Transverse colon (tissue), 4 donors: ENCODE results near the gene C1QC. TPM values are rescaled to one million over a fixed set of nuclear protein-coding genes. Genes with fewer than 3 reads are reported as not detected.

Experiments used
- DNase-seq: peaks from one replicate; pipeline ENCODE4 v3.0.0-alpha.2; 2019
- H3K27ac ChIP-seq, 4 donors: fragments of 200-600 bp; sonication (generic); 2 replicates each; pipeline ENCODE4 v1.5.1; 2016 to 2018; ENCODE audit warnings: inconsistent platforms in 4 of 4
- H3K27me3 ChIP-seq: fragments of 200-600 bp; sonication (generic); 2 replicates; pipeline ENCODE4 v1.5.1; 2017; ENCODE audit warnings: inconsistent platforms
- H3K36me3 ChIP-seq, 4 donors: fragments of 200-600 bp; sonication (generic); 2 replicates each; pipeline ENCODE4 v1.5.1; 2017 to 2019; ENCODE audit warnings: inconsistent platforms in 4 of 4
- H3K4me1 ChIP-seq, 4 donors: fragments of 200-600 bp; sonication (generic); 2 replicates each; pipeline ENCODE4 v1.5.1; 2017 to 2020; ENCODE audit warnings: inconsistent platforms in 4 of 4
- H3K4me3 ChIP-seq, 4 donors: fragments of 200-600 bp; sonication (generic); 1 replicate in 1 of 4; 2 replicates in 3 of 4; pipeline versions ENCODE4 v1.5.1 to v1.6.1; 2017 to 2019; ENCODE audit warnings: inconsistent platforms in 4 of 4
- H3K9me3 ChIP-seq, 2 donors: fragments of 200-600 bp; sonication (generic); 2 replicates each; pipeline ENCODE4 v1.5.1; 2017 to 2019; ENCODE audit warnings: inconsistent platforms in 2 of 2
- EP300 ChIP-seq: sonication (generic); formaldehyde crosslinking; IDR thresholded peaks from one replicate; pipeline ENCODE4 v1.6.1; 2017; ENCODE audit warnings: antibody characterized with exemption, low read depth
- POLR2A ChIP-seq: fragments of 450-650 bp; IDR thresholded peaks from one replicate; pipeline ENCODE4 v1.6.1; 2016; ENCODE audit warnings: antibody characterized with exemption, mild to moderate bottlenecking, moderate library complexity
- POLR2AphosphoS5 ChIP-seq, 3 donors: sonication (generic); formaldehyde crosslinking; IDR thresholded peaks; one replicate each; pipeline ENCODE4 v1.6.1; 2016; ENCODE audit warnings: antibody characterized with exemption in 3 of 3
- WGBS, 2 donors: methylation state at CpG; one replicate each; pipeline ENCODE4 v1.1.5; 2018; ENCODE audit warnings: low coverage in 1 of 2; 5-methylcytosine and 5-hydroxymethylcytosine counted together
- in situ Hi-C, 4 donors: fragments of 200-750 bp; cut with MboI; loops; one replicate each; pipeline versions ENCODE4 v1.15.0 to v1.15.1; 2017; ENCODE audit warnings: low sequenced_read_pairs in 3 of 4, low pct_ligation_motif_present in 1 of 4, low pct_unique_long_range_greater_than_20kb in 1 of 4
- intact Hi-C: fragments of 100-400 bp; cut with DNase I; formaldehyde crosslinking; loops from one replicate; pipeline ENCODE4 v1.15.1; 2023; ENCODE audit warnings: low total_unique reads
- small RNA-seq, 4 donors: library from RNA; depleted of rRNA; stranded (forward); fragments of <200 nt; gene quantifications; one replicate each; pipeline ENCODE3, GENCODE V24; 2016
- total RNA-seq, 4 donors: library from RNA; depleted of rRNA; stranded (reverse); fragments of >200 nt; gene quantifications; one replicate each; pipeline ENCODE4 v1.1.0, GENCODE V29; 2016
- TF ChIP-seq, protein P1 (sequence below), 5 experiments: fragments of 200-600 bp in 3 of 5; fragments of 450-650 bp in 2 of 5; sonication (generic) in 3 of 5; IDR thresholded peaks; 1 replicate in 2 of 5; 2 replicates in 3 of 5; pipeline ENCODE4 v1.5.1; 2016 to 2017; ENCODE audit warnings: antibody characterized with exemption in 5 of 5, inconsistent platforms in 3 of 5, mild to moderate bottlenecking in 2 of 5, moderate library complexity in 1 of 5

Gene C1QC
- total RNA-seq, 4 donors from 2014 or later = 21.7 to 106 (median 73.9) TPM

DNA sequence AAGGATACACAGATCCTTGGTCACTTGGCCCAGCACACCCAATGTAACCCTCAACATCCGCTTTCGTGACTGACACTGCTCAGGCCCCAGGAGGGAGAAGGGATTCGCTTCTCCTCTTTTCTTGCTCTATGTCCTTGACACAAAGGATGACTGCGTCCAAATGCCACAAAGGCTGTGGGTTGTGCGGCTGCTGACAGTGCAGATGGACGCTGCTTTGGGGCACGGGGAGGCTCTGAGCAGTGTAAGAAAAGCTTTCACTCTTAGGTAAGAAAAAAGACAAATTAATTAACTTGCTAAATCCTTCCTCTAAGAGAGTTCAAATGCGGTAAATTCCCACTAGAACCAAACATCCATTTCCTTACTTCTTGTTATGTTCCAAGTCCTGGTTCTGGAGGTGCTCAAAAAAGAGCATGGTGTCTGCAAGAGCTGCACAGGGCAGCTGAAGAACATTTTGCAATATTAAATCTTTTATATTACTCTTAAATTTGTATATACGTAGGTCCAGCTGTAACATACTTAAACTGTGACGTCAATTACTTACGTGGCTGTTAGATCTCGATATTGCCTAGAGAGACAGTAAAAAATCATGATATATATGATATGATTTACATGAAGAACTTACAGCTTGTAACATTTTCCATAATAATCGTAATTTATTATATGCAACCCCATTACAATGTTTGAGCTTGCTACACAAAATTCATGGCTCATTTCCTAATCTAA lies 47.8 kb downstream of the C1QC start:
- Histone ChIP-seq H3K4me1 (no peaks in the 10 kb centered on the region), H3K27ac (no peak overlapping the region), H3K4me3 (no peak overlapping the region), H3K27me3 (no peaks in the 10 kb centered on the region), H3K9me3 (no peaks in the 10 kb centered on the region), H3K36me3 (no peaks in the 10 kb centered on the region)
- intact Hi-C loops = no loop called here
- no peak for DNase-seq
- in situ Hi-C loops = loop anchor here in 2 of 4 donors (25.0 kb wide), 1 partner anchor 196 kb away; no protein-coding TSS in a partner anchor
- TF ChIP-seq POLR2AphosphoS5 (IDR thresholded peaks at IDR 0.05) (no peak), EP300 (no peak), POLR2A (no peak)
- TF ChIP-seq, protein P1, sequence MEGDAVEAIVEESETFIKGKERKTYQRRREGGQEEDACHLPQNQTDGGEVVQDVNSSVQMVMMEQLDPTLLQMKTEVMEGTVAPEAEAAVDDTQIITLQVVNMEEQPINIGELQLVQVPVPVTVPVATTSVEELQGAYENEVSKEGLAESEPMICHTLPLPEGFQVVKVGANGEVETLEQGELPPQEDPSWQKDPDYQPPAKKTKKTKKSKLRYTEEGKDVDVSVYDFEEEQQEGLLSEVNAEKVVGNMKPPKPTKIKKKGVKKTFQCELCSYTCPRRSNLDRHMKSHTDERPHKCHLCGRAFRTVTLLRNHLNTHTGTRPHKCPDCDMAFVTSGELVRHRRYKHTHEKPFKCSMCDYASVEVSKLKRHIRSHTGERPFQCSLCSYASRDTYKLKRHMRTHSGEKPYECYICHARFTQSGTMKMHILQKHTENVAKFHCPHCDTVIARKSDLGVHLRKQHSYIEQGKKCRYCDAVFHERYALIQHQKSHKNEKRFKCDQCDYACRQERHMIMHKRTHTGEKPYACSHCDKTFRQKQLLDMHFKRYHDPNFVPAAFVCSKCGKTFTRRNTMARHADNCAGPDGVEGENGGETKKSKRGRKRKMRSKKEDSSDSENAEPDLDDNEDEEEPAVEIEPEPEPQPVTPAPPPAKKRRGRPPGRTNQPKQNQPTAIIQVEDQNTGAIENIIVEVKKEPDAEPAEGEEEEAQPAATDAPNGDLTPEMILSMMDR (IDR thresholded peaks at IDR 0.05) = no peak
- WGBS, 2 donors = 69 to 77% methylated on average over 8 to 13 of the region's 13 CpGs

DNA sequence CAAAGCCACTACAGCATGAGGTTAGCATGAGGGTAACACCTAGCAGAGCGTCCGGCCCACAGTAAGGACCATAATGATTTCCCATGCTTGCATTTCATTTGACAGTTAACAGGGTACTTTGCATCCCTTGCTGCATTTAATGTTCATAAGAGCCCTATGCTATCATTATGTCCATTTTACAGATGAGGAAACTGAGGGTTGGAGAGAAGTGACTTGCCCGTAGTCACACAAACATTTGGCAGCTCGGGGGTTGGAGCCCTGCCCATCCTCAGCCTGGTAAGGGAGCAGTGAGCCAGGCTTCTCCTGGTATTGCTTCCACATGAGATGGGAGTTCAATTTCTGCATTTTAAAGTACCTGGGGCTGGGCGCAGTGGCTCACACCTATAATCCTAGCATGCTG lies 50.7 kb downstream of the C1QC start:
- no peak for DNase-seq
- no peaks in the 10 kb centered on the region for H3K9me3 ChIP-seq
- H3K27ac ChIP-seq = no peak overlapping the region
- H3K27me3 ChIP-seq = no peaks in the 10 kb centered on the region
- in situ Hi-C loops (loop anchor here in 2 of 4 donors (25.0 kb wide), 1 partner anchor 193 kb away; no protein-coding TSS in a partner anchor), intact Hi-C loops (no loop called here)
- no peaks in the 10 kb centered on the region for H3K36me3 ChIP-seq
- WGBS, 2 donors = 89 to 100% methylated on average over 4 to 5 of the region's 5 CpGs
- peaks cover 0 to 4% (median 0%) of the 10 kb centered on the region in 4 donors for H3K4me1 ChIP-seq
- no peak overlapping the region for H3K4me3 ChIP-seq
- TF ChIP-seq, protein P1 (IDR thresholded peaks at IDR 0.05) = no peak
- TF ChIP-seq EP300 (no peak), POLR2AphosphoS5 (IDR thresholded peaks at IDR 0.05) (no peak), POLR2A (no peak)

DNA sequence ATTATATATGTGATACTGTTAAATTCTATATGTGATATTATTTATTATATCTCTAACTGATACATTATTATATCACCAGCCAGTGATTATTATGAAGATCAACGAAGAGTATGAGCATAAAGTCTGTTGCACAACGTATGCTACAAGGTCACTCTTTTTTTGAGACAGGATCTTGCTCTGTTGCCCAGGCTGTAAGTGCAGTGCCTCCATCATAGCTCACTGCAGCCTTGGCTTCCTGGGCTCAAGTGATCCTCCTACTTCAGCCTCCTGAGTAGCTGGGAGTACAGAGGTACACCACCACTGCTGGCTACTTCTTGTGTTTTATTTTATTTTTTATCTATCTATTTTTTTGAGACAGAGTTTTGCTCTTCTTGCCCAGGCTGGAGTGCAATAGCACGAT lies 53.2 kb downstream of the C1QC start:
- 84 to 85% methylated on average over 3 of the region's 3 CpGs for WGBS, 2 donors
- TF ChIP-seq EP300 (no peak), POLR2AphosphoS5 (IDR thresholded peaks at IDR 0.05) (no peak), POLR2A (no peak)
- TF ChIP-seq, protein P1 (IDR thresholded peaks at IDR 0.05) = no peak
- in situ Hi-C loops = loop anchor here in 2 of 4 donors (25.0 kb wide), 1 partner anchor 191 kb away; no protein-coding TSS in a partner anchor

More for the DNA sequence above, 53.2 kb downstream of the C1QC start:
- DNase-seq = no peak
- H3K9me3 ChIP-seq = no peaks in the 10 kb centered on the region
- intact Hi-C loops = no loop called here
- no peaks in the 10 kb centered on the region for H3K27me3 ChIP-seq
- H3K27ac ChIP-seq = no peak overlapping the region
- H3K36me3 ChIP-seq = no peaks in the 10 kb centered on the region
- no peak overlapping the region for H3K4me3 ChIP-seq
- peaks cover 0 to 7% (median 3%) of the 10 kb centered on the region in 4 donors for H3K4me1 ChIP-seq

Small RNA genes within 50 kb of the gene (small RNA-seq; reads per million reads assigned to genes)
- gene MIR6127 = 0 reads per million in 4 donors

Other genes starting within 250 kb of the C1QC start
- 10 to 100 TPM; 17.7 to 30.3 (median 21.1) TPM for gene ZBTB40, start 191.8 kb upstream of the C1QC start, total RNA-seq
- gene EPHA8, start 80.1 kb upstream of the C1QC start, total RNA-seq = not detected
- 100 to 1,000 TPM in 1 of 4 donors, 10 to 100 TPM in 3; 28.5 to 181 (median 63.0) TPM for gene C1QA, start 7.0 kb upstream of the C1QC start, total RNA-seq
- 100 to 1,000 TPM in 3 of 4 donors, 10 to 100 TPM in 1; 62.9 to 163 (median 118) TPM for gene C1QB, start 9.6 kb downstream of the C1QC start, total RNA-seq
- gene EPHB2, start 67.2 kb downstream of the C1QC start, total RNA-seq = 100 to 1,000 TPM in 1 of 4 donors, 10 to 100 TPM in 2, 1 to 10 TPM in 1; 3.0 to 152 (median 27.9) TPM